ENCODE results near the gene GPR18.

DNA sequence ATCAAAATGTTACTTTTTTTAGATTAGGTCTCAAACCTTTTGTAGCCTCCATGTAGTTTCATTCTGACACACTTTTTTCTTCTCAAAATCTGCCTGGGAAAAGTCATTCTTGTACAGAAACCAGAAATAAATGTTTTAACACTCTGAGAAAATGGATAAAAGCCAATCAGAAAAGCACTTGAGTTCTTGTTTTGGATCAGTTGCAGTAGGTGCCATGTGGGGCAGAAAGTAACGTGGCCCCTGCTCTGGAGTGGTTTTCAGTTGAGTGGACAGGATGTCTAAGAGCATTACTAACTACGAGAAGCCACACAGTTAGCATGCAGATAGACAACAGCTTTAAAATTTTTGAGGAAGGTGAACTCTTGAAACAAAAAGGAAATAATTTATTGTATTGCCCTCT lies 29.9 kb upstream of the GPR18 start:
- TF ChIP-seq POLR2AphosphoS5 (IDR thresholded peaks at IDR 0.05) (no peak), POLR2A (IDR thresholded peaks at IDR 0.05) (no peak), EP300 (IDR thresholded peaks at IDR 0.05) (no peak)
- TF ChIP-seq, protein P1, sequence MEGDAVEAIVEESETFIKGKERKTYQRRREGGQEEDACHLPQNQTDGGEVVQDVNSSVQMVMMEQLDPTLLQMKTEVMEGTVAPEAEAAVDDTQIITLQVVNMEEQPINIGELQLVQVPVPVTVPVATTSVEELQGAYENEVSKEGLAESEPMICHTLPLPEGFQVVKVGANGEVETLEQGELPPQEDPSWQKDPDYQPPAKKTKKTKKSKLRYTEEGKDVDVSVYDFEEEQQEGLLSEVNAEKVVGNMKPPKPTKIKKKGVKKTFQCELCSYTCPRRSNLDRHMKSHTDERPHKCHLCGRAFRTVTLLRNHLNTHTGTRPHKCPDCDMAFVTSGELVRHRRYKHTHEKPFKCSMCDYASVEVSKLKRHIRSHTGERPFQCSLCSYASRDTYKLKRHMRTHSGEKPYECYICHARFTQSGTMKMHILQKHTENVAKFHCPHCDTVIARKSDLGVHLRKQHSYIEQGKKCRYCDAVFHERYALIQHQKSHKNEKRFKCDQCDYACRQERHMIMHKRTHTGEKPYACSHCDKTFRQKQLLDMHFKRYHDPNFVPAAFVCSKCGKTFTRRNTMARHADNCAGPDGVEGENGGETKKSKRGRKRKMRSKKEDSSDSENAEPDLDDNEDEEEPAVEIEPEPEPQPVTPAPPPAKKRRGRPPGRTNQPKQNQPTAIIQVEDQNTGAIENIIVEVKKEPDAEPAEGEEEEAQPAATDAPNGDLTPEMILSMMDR (IDR thresholded peaks at IDR 0.05), result no peak
